ENCODE results near the gene FHAD1.

FHAD1 gene

GRCh38 chr1:15331734-15332133, 84.7 kb downstream of the FHAD1 start:
- no peak for TF ChIP-seq CTCF (IDR thresholded peaks at IDR 0.05)

- no peak for TF ChIP-seq CTCF (IDR thresholded peaks at IDR 0.05)
Measured at GRCh38 chr1:15332525-15332924, 85.5 kb downstream of the FHAD1 start.

- no peak for TF ChIP-seq CTCF (IDR thresholded peaks at IDR 0.05)
Measured at GRCh38 chr1:15332952-15333715, 86.1 kb downstream of the FHAD1 start.

GRCh38 chr1:15334995-15335394, 88.0 kb downstream of the FHAD1 start:
- no peak for TF ChIP-seq CTCF (IDR thresholded peaks at IDR 0.05)

- TF ChIP-seq CTCF (IDR thresholded peaks at IDR 0.05) = no peak
Measured at GRCh38 chr1:15336866-15337265, 89.8 kb downstream of the FHAD1 start.

GRCh38 chr1:15337656-15338402, 90.8 kb downstream of the FHAD1 start:
- TF ChIP-seq CTCF (IDR thresholded peaks at IDR 0.05) = no peak

- TF ChIP-seq CTCF (IDR thresholded peaks at IDR 0.05) = no peak
Measured at GRCh38 chr1:15339570-15339969, 92.5 kb downstream of the FHAD1 start.

Data from LNCAP (cell line).